Upper lobe of left lung (tissue), 6 donors: Measurements from ENCODE around the gene CAPN12. TPM values are rescaled to one million over a fixed set of nuclear protein-coding genes. Genes with fewer than 3 reads are reported as not detected.

Source experiments
- ATAC-seq, 2 donors: fragments of 200-7000 bp; cut with Tn5 transposase; one replicate each; pipeline ENCODE4 v1.9.1; 2022; ENCODE audit warnings: mild to moderate bottlenecking in 2 of 2, moderate library complexity in 2 of 2; ENCODE audit not compliant: low FRiP score in 2 of 2
- DNase-seq, 2 donors: peaks; one replicate each; pipeline ENCODE4 v3.0.0-alpha.2; 2019 to 2020
- H3K27ac ChIP-seq, 4 donors: fragments of 200-600 bp; sonication (generic); one replicate each; pipeline ENCODE4 v1.5.1; 2016 to 2019
- H3K27me3 ChIP-seq, 4 donors: fragments of 200-600 bp; sonication (generic); one replicate each; pipeline ENCODE4 v1.5.1; 2017 to 2019
- H3K36me3 ChIP-seq, 4 donors: fragments of 200-600 bp; sonication (generic); one replicate each; pipeline ENCODE4 v1.5.1; 2016 to 2019
- H3K4me1 ChIP-seq, 4 donors: fragments of 200-600 bp; sonication (generic); one replicate each; pipeline ENCODE4 v1.5.1; 2018 to 2019
- H3K4me3 ChIP-seq, 4 donors: fragments of 200-600 bp; sonication (generic); one replicate each; pipeline ENCODE4 v1.5.1; 2017 to 2019; ENCODE audit warnings: mild to moderate bottlenecking in 2 of 4, moderate library complexity in 1 of 4
- H3K9me3 ChIP-seq, 4 donors: fragments of 200-600 bp; sonication (generic); one replicate each; pipeline ENCODE4 v1.5.1; 2018 to 2019
- EP300 ChIP-seq, 4 donors: sonication (generic); formaldehyde crosslinking; IDR thresholded peaks; one replicate each; pipeline ENCODE4 v1.5.1; 2017; ENCODE audit warnings: antibody characterized with exemption in 4 of 4, control low read depth in 2 of 4
- POLR2A ChIP-seq, 4 donors: fragments of 450-650 bp; IDR thresholded peaks; one replicate each; pipeline ENCODE4 v1.5.1; 2016 to 2017; ENCODE audit warnings: antibody characterized with exemption in 4 of 4, mild to moderate bottlenecking in 2 of 4
- POLR2AphosphoS5 ChIP-seq, 2 donors: sonication (generic); formaldehyde crosslinking; IDR thresholded peaks; one replicate each; pipeline ENCODE4 v1.5.1; 2017; ENCODE audit warnings: antibody characterized with exemption in 2 of 2
- WGBS, 2 donors: methylation state at CpG; one replicate each; pipeline ENCODE4 v1.1.5; 2017 to 2018; 5-methylcytosine and 5-hydroxymethylcytosine counted together
- total RNA-seq, 6 donors: library from RNA; depleted of rRNA in 4 of 6; stranded (reverse); fragments of >200 nt in 4 of 6; gene quantifications; one replicate each; pipeline versions ENCODE4 v1.1.0 to v1.2.1, GENCODE V29; 2016 to 2021
- TF ChIP-seq, protein P1 (sequence below), 6 experiments: fragments of 450-650 bp in 4 of 6; fragments of 200-600 bp in 2 of 6; sonication (generic) in 2 of 6; IDR thresholded peaks; one replicate each; pipeline ENCODE4 v1.5.1; 2016 to 2019; ENCODE audit warnings: antibody characterized with exemption in 6 of 6
- donor health status: DM: no; HTN: no; CAD: no; lungs with moderate emphysema.
- donor health status: DM: no; HTN: yes; CAD: no; lungs with severe emphysema.

CAPN12 gene
- total RNA-seq, 6 donors from 2014 or later, result 5.2 to 93.2 (median 11.1) TPM

GRCh38 chr19:38737921-38738737, 6.1 kb downstream of the CAPN12 start:
- H3K9me3 ChIP-seq, result no peaks in the 10 kb centered on the region
- no peaks in the 10 kb centered on the region for H3K27me3 ChIP-seq
- ATAC-seq (no peak), DNase-seq (peak in 1 of 2 donors; percentile 73)
- peaks cover 25 to 42% (median 33%) of the 10 kb centered on the region in 4 donors for H3K4me1 ChIP-seq
- H3K27ac ChIP-seq, result no peak overlapping the region
- 96 to 100% methylated on average over 7 to 14 of the region's 21 CpGs for WGBS, 2 donors
- TF ChIP-seq EP300 (IDR thresholded peaks at IDR 0.05) (no peak), POLR2A (IDR thresholded peaks at IDR 0.05) (no peak), POLR2AphosphoS5 (IDR thresholded peaks at IDR 0.05) (no peak)
- TF ChIP-seq, protein P1, sequence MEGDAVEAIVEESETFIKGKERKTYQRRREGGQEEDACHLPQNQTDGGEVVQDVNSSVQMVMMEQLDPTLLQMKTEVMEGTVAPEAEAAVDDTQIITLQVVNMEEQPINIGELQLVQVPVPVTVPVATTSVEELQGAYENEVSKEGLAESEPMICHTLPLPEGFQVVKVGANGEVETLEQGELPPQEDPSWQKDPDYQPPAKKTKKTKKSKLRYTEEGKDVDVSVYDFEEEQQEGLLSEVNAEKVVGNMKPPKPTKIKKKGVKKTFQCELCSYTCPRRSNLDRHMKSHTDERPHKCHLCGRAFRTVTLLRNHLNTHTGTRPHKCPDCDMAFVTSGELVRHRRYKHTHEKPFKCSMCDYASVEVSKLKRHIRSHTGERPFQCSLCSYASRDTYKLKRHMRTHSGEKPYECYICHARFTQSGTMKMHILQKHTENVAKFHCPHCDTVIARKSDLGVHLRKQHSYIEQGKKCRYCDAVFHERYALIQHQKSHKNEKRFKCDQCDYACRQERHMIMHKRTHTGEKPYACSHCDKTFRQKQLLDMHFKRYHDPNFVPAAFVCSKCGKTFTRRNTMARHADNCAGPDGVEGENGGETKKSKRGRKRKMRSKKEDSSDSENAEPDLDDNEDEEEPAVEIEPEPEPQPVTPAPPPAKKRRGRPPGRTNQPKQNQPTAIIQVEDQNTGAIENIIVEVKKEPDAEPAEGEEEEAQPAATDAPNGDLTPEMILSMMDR (IDR thresholded peaks at IDR 0.05), result peak in 1 of 6 experiments; percentile 7
- no peaks in the 10 kb centered on the region for H3K36me3 ChIP-seq
- no peak overlapping the region for H3K4me3 ChIP-seq

GRCh38 chr19:38737281-38737865, 6.9 kb downstream of the CAPN12 start:
- TF ChIP-seq POLR2A (IDR thresholded peaks at IDR 0.05) (no peak), POLR2AphosphoS5 (IDR thresholded peaks at IDR 0.05) (no peak), EP300 (IDR thresholded peaks at IDR 0.05) (no peak)
- TF ChIP-seq, protein P1 (IDR thresholded peaks at IDR 0.05), result no peak
- H3K27me3 ChIP-seq, result no peaks in the 10 kb centered on the region
- peak overlapping the region in 1 of 4 donors; percentile 2 for H3K4me3 ChIP-seq
- peak in 1 of 2 donors; percentile 76 for DNase-seq
- 43 to 59% methylated on average over 5 to 15 of the region's 22 CpGs for WGBS, 2 donors
- H3K27ac ChIP-seq, result no peak overlapping the region
- H3K4me1 ChIP-seq, result peaks cover 25 to 50% (median 37%) of the 10 kb centered on the region in 4 donors
- no peaks in the 10 kb centered on the region for H3K36me3 ChIP-seq
- ATAC-seq, result no peak
- H3K9me3 ChIP-seq, result no peaks in the 10 kb centered on the region

- ATAC-seq (peak; percentile 46 to 58), DNase-seq (peak; percentile 80 to 89)
- Histone ChIP-seq H3K27ac (peak overlapping the region; percentile 47 to 79 (median 71)), H3K36me3 (peaks cover 0 to 6% (median 2%) of the 10 kb centered on the region in 4 donors), H3K9me3 (no peaks in the 10 kb centered on the region), H3K4me1 (peaks cover 25 to 56% (median 42%) of the 10 kb centered on the region in 4 donors), H3K4me3 (peak overlapping the region in 3 of 4 donors; percentile 43 to 50 (median 49)), H3K27me3 (no peaks in the 10 kb centered on the region)
- WGBS, 2 donors, result 11 to 24% methylated on average over 17 to 23 of the region's 36 CpGs
- TF ChIP-seq POLR2A (IDR thresholded peaks at IDR 0.05) (no peak), POLR2AphosphoS5 (IDR thresholded peaks at IDR 0.05) (no peak), EP300 (IDR thresholded peaks at IDR 0.05) (no peak)
- TF ChIP-seq, protein P1 (IDR thresholded peaks at IDR 0.05), result no peak
Measured at GRCh38 chr19:38736413-38737280, 7.6 kb downstream of the CAPN12 start.

DNA sequence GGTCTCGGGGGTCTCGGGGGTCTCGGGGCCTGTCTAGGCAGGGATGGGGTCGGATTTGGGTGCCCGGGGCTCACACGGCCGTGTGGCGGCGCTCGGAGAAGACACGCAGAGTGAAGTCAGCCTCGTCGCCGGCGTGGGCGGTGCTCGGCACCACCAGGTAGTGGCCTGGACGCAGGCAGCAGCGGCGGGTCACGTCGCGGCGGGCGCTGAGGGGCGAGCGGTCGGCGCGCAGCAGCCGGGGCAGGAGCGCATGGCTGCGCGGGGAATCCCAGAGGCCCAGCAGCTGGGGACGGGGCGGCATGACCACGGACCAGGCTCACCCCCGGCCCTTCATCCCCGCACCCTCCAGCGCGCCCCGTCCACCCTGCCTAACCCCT, 8.2 kb downstream of the CAPN12 start:
- peak in 1 of 2 donors; percentile 20 for ATAC-seq
- H3K36me3 ChIP-seq, result peaks cover 0 to 12% (median 6%) of the 10 kb centered on the region in 4 donors
- peak; percentile 54 to 93 for DNase-seq
- H3K27ac ChIP-seq, result peak overlapping the region; percentile 47 to 79 (median 71)
- H3K4me1 ChIP-seq, result peaks cover 31 to 62% (median 47%) of the 10 kb centered on the region in 4 donors
- H3K9me3 ChIP-seq, result no peaks in the 10 kb centered on the region
- TF ChIP-seq, protein P1 (IDR thresholded peaks at IDR 0.05), result peak in 1 of 6 experiments; percentile 16
- no peak for TF ChIP-seq EP300 (IDR thresholded peaks at IDR 0.05)
- peak in 1 of 4 donors; percentile 51 for TF ChIP-seq POLR2A (IDR thresholded peaks at IDR 0.05)
- no peak for TF ChIP-seq POLR2AphosphoS5 (IDR thresholded peaks at IDR 0.05)
- no peaks in the 10 kb centered on the region for H3K27me3 ChIP-seq
- peak overlapping the region; percentile 18 to 50 (median 46) for H3K4me3 ChIP-seq
- WGBS, 2 donors, result no CpG with 5 or more reads among the region's 42 CpGs
